ENCODE measurements around the gene CLPTM1L.

The CLPTM1L gene

GRCh38 chr5:1282131-1282992 is 62.5 kb downstream of the CLPTM1L start:
- in situ Hi-C loops (cut with MboI; ENCODE audit: low sequenced_read_pairs, unreplicated experiment), result no loop called here
- DNase-seq (ENCODE audit: low spot score), result no peak

GRCh38 chr5:1281038-1281882 is 63.6 kb downstream of the CLPTM1L start:
- in situ Hi-C loops (cut with MboI; ENCODE audit: low sequenced_read_pairs, unreplicated experiment), result no loop called here
- DNase-seq (ENCODE audit: low spot score), result no peak

More at GRCh38 chr5:1282131-1282992, 62.5 kb downstream of the CLPTM1L start:
- TF ChIP-seq CTCF (IDR thresholded peaks at IDR 0.05; ENCODE audit: borderline replicate concordance, control extremely low read depth, extremely low read depth, insufficient read depth, missing control alignments), result no peak

GRCh38 chr5:1280177-1281037 is 64.5 kb downstream of the CLPTM1L start:
- no peak for DNase-seq (ENCODE audit: low spot score)
- in situ Hi-C loops (cut with MboI; ENCODE audit: low sequenced_read_pairs, unreplicated experiment), result no loop called here
- no peak for TF ChIP-seq CTCF (IDR thresholded peaks at IDR 0.05; ENCODE audit: borderline replicate concordance, control extremely low read depth, extremely low read depth, insufficient read depth, missing control alignments)

More at GRCh38 chr5:1281038-1281882, 63.6 kb downstream of the CLPTM1L start:
- TF ChIP-seq CTCF (IDR thresholded peaks at IDR 0.05; ENCODE audit: borderline replicate concordance, control extremely low read depth, extremely low read depth, insufficient read depth, missing control alignments), result no peak

- no peak for DNase-seq (ENCODE audit: low spot score)
- TF ChIP-seq CTCF (IDR thresholded peaks at IDR 0.05; ENCODE audit: borderline replicate concordance, control extremely low read depth, extremely low read depth, insufficient read depth, missing control alignments), result no peak
- in situ Hi-C loops (cut with MboI; ENCODE audit: low sequenced_read_pairs, unreplicated experiment), result no loop called here
Measured at GRCh38 chr5:1279443-1280151, 65.3 kb downstream of the CLPTM1L start.

- in situ Hi-C loops (cut with MboI; ENCODE audit: low sequenced_read_pairs, unreplicated experiment), result no loop called here
- DNase-seq (ENCODE audit: low spot score), result no peak
- no peak for TF ChIP-seq CTCF (IDR thresholded peaks at IDR 0.05; ENCODE audit: borderline replicate concordance, control extremely low read depth, extremely low read depth, insufficient read depth, missing control alignments)
Measured at GRCh38 chr5:1278656-1279442, 66.0 kb downstream of the CLPTM1L start.

Data from GM13976 (cell line).